D721Med (cell line): ENCODE results near the gene CCDC106.

Source experiments
- DNase-seq: peaks from one replicate; pipeline ENCODE4 v3.0.0; 2011; ENCODE audit warnings: low spot score; ENCODE audit not compliant: insufficient read length
- FAIRE-seq: peaks from 2 replicates; lab custom pipeline; 2011; peaks lifted over from hg19 to GRCh38; lab: Jason Lieb, UNC
- CTCF ChIP-seq: IDR thresholded peaks from 2 replicates; pipeline ENCODE4 v1.5.1; 2012; ENCODE audit warnings: mild to moderate bottlenecking, control low read depth; ENCODE audit not compliant: insufficient read depth; ENCODE audit errors: missing control alignments

Gene CCDC106

GRCh38 chr19:55642153-55643002, 5.6 kb upstream of the CCDC106 start:
- FAIRE-seq (no peak), DNase-seq (no peak)
- TF ChIP-seq CTCF: no peak

- DNase-seq (peak; percentile 86), FAIRE-seq (no peak)
- TF ChIP-seq CTCF: no peak
Measured at GRCh38 chr19:55643003-55643886, 4.8 kb upstream of the CCDC106 start, which contains the start of gene ZNF581. Gene ZNF581 (plus strand): TSS chr19:55643649. CDS start chr19:55644572, 923 bp downstream.

GRCh38 chr19:55643887-55644176, 4.2 kb upstream of the CCDC106 start:
- no peak for TF ChIP-seq CTCF
- FAIRE-seq (no peak), DNase-seq (no peak)

GRCh38 chr19:55644191-55644833, 3.7 kb upstream of the CCDC106 start:
- FAIRE-seq (no peak), DNase-seq (no peak)
- TF ChIP-seq CTCF: no peak

- no peak for FAIRE-seq
- DNase-seq: no peak
- TF ChIP-seq CTCF: no peak
Measured at GRCh38 chr19:55644842-55645511, 3.0 kb upstream of the CCDC106 start.

- DNase-seq (no peak), FAIRE-seq (no peak)
- TF ChIP-seq CTCF: no peak
Measured at GRCh38 chr19:55645512-55645881, 2.5 kb upstream of the CCDC106 start.
